HG03439 (cell line): ENCODE measurements around the gene HECTD4.
"Not testable (repeated sequence)": the region's sequence is repeated elsewhere in the genome, so short reads cannot be mapped to it uniquely, and the experiment has no call there.

Source experiments
- ATAC-seq: cut with Tn5 transposase; IDR thresholded peaks from one replicate; pipeline ENCODE4 v1.9.1; 2021; ENCODE audit warnings: mild to moderate bottlenecking, moderate library complexity; ENCODE audit not compliant: unreplicated experiment

The HECTD4 gene

DNA sequence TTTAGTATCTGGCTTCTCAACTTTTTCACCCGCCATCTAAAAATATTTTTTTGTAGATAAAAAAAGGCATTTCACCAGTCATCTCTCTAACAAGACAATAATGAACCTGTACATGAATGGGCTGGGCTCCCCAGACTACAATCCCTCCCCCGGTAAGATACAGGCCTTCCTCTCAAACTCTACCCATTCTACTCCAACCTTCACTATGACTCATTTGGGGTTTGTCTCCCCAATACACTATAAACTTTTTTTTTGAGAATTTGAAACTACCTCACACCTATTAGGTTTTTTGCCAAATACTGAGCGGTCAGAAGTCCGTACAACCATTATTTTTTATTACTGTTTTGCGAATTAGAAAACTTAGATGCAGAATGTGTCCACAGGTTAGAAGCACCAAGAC lies 26.4 kb upstream of the HECTD4 start:
- no peak for ATAC-seq

DNA sequence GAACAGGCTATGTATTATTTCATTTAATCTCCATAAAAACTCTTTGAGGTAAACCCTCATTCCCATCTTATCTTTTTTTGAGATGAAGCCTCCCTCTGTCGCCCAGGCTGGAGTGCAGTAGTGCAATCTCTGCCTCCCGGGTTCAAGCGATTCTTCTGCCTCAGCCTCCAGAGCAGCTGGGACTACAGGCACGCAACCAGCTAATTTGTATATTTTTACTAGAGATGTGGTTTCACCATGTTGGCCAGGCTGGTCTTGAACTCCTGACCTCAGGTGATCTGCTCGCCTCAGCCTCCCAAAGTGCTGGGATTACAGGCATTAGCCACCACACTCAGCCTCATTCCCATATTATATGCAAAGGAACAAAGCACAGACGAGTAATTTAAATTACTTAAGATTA lies 25.5 kb upstream of the HECTD4 start:
- not testable (repeated sequence) for ATAC-seq

DNA sequence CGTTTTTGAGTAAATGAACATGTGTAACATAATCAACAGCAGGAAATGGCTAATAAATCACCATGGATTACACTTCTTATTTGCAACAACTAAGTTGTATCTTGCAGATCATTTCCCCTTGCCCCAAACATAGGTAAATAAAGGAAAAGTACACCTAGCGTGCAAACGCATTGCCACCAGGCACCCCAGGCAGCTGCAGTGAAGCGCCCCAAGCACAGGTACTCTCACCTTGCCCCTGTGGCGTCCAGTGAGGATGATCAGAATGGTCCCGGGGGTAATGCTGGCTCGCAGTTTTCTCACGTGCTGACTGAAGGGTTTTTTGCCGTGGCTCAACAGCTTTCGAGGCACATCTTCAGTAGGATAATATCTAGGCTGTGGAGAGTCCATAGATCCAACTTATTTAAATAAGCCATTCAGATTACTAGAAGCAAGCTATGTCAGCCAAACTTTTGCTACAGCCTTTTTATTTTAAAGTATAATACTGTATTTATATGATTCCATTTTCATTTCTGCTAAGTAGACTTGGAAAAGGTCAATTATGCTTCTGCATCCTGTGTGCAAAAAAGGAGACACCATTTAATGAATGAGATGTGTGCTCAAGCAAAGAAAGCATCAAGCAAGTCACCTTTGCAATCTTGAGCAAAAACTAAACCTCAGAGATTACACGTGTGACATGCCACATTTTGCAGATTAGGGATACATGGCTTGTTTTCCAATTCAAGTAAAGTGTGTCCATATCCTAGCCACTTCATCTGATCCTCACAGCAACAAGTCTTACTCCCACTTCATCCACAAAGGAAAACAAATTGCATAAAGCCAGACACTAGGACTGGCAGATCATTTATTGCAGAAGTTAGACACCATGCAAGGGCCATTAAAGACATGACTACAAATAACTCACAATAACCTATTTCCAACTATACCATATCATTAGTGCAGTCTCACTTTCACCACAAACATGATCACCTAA lies 24.6 kb upstream of the HECTD4 start:
- no peak for ATAC-seq

DNA sequence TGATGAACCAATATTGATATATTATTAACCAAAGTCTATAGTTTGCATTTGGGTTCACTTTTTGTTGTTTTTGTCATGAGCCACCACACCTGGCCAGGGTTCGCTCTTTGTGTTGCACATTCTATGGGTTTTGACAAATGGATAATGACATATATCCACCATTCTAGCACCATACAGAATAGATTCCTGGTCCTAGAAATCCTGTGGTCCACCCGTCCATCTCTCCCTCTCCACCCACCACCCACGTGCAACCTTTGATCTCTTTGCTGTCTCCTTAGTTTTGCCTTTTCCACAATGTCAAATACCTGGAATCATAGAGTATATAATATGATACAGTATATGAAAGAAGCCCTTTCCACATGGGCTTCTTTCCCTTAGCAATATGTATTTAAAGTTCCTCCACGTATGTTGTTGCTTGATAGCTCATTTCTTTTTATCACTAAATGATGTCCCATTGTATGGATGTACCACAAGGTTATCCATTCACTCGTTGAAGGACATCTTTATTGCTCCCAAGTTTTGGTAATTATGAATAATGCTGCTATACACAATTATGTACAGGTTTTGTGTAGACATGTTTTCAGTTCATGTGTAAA lies 19.8 kb upstream of the HECTD4 start:
- ATAC-seq = no peak

DNA sequence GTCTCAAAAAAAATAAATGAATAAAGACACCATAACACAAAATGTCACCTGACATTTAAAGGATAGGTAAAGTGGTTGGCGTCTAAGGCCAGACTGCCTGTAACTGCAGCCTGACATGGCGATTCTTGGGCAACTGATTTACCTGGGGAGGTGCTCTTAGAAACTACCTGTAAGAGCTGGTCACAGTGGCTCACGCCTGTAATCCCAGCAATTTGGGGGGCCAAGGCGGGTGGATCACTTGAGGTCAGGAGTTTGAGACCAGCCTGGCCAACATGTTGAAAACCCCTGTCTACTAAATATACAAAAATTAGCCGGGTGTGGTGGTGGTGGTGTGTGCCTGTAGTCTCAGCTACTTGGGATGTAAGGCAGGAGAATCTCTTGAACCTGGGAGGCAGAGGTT lies 18.8 kb upstream of the HECTD4 start:
- no peak for ATAC-seq

DNA sequence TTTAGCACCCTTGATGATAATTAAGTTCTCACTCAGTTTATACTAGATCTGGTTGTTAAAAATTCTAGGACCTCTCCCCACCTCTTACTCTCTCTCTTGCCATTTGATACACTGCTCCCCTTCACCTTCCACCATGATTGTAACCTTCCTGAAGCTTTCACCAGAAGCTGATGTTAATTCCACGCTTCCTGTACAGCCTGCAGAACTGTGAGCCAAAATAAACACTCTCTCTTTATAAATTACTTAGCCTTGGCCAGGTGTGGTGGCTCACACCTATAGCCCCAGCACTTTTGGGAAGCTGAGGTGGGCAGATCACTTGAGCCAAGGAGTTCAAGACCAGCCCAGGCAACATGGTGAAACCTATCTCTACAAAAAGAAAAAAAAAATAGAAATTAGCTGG lies 11.1 kb upstream of the HECTD4 start:
- ATAC-seq = no peak

DNA sequence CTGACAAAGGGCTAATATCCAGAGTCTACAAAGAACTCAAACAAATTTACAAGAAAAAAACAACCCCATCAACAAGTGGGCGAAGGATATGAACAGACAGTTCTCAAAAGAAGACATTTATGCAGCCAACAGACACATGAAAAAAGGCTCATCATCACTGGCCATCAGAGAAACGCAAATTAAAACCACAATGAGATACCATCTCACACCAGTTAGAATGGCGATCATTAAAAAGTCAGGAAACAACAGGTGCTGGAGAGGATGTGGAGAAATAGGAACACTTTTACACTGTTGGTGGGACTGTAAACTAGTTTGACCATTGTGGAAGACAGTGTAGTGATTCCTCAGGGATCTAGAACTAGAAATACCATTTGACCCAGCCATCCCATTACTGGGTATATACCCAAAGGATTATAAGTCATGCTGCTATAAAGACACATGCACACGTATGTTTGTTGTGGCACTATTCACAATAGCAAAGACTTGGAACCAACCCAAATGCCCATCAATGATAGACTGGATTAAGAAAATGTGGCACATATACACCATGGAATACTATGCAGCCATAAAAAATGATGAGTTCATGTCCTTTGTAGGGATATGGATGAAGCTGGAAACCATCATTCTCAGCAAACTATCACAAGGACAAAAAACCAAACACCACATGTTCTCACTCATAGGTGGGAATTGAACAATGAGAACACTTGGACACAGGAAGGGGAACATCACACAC lies 7.9 kb upstream of the HECTD4 start:
- ATAC-seq = not testable (repeated sequence)

DNA sequence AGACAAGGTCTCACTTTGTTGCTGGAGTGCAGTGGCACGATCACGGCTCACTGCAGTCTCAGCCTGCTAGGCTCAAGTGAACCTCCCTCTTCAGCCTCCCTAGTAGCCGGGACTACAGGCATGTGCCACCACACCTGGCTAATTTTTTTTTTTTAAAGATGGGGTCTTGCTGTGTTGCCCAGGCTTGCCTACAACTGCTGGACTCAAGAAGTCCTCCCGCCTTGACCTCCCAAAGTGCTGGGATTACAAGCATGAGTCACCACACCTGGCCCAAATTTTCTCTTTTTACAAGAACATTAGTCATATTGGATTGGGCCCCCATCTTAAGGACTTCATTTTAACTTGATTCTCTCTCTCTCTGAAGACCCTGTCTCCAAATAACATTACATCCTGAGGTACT lies 7.0 kb upstream of the HECTD4 start:
- no peak for ATAC-seq

DNA sequence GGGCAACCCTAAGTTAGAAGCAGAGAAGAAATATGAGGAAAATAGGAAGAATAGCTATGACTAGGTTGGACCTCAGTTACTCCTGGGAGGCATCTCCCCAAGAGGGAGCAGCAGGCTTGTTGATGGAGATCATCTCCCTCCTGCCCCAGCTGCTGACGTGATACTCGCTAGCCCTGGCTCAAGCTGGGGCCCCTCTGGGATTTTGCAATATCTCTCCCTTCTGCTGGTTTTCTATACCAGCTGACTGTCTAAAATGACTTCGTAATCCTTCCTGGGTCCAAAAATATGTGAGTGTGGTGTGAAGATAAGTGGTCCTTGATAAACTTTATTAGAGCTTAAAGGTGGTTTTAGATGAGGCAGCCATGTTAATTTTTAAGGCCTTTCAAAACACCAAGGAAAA lies 4.5 kb upstream of the HECTD4 start:
- no peak for ATAC-seq

DNA sequence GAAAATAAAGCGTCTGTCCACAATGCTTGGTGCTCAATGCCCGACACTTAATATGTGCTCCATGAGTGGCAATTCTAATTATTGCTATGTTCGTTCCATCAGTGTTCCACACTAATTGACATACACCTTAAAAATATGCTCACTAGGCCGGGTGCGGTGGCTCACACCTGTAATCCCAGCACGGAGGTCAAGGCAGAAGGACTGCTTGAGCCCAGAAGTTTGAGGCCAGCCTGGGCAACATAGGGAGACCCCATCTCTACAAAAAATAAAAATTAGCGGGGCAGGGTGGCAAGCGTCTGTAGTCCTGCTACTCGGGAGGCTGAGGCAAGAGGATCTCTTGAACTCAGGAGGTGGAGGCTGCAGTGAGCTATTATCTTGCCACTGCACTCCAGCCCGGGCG lies 635 bp upstream of the HECTD4 start:
- no peak for ATAC-seq

DNA sequence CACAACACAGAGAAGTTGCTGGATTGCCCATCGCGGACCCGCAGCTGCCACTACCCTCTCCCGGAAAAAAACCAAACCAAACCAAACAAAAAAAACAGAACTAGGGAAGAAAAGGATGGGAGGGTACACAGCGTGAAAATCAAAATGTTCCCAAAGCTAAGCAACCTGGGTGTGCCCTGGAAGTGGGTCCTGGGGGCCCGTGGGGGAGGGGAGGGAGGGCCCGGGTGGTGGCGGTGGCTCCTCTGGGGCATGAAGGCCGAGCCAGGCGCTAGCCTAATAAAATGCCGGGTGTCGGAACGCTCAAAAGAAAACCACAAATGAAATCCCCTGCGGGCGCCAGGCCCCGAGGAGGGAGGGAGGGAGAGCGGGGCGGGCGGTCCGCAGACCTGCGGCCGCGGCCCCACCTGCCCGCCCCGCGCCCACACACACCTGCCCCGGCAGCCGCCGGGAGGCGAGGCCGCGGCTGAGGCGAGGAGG lies 787 bp downstream of the HECTD4 start:
- ATAC-seq = peak; percentile 55

DNA sequence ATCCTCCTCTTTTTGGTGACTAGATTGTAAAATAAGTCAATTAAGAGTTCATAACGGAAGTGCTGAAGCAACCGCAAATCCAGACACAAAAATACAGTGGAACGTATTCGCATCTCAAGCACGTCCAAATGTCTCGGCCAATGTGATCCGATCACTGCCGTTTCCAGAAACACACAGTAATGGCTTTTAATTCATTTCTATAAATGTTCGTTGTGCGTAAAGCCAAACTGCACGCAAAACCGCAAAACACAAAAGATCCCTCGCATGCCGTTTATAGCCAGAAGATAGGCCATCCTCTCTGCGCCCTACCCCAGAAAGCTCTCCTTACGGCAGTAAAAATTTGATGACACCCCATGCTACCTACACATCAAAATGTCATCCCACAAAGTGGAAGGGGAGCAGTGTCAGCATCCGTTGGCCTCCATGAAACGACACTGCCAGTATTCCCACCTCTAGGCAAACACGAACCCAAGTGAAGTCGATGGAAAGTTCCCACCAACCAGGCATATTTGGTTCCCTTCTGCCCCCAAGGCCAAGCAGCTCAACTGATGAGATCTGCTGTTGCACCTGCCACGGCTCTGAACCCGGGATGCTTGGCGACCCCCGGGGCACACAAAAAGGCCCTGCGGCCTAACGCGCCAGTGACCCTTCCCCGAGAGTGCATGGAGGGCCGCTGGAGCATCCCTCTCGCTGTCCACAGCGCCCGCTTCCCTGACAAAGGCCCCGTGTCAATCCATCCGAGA lies 1.4 kb downstream of the HECTD4 start:
- no peak for ATAC-seq

DNA sequence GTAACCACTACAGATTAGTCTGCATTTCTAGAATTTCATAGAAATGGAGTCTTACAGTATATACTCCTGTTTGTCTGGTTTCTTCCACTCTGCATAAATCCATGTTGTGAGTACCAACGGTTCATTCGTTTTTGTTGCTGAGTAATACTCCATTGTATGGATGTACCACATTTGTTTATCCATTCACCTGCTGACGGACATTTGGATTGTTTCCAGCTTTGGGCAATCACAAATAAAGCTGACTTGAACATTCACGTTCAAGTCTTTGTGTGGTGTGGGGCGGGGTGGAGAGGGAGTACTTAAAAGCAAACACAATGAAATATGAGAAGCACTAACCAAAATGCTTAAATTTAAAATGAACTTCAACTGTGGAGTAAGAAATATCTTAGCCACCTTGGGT lies 7.1 kb downstream of the HECTD4 start:
- ATAC-seq = no peak

DNA sequence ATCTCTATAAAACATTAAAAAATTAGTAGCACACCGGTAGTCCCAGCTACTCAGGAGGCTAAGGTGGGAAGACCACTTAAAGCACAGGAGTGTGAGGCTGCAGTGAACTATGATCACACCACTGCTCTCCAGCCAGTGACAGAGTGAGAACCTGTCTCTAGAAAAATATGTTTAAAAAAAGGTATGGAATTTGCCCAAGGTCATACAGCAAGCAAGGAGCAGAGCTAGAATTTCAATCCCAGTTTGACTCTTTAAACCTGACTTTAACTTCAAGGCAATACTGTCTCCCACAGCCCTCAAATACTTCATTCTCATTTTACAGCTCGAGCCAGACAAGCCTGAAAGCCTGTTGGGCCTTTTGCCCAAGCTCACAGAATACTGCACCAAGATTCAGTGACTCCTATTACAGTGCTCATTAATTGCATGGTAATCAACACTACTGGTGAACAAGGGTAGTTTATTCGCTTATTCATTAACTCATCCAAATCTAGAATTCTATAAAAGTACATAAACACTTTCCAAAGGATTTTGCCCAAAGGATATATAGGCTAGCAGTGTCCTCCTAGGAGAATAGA lies 8.0 kb downstream of the HECTD4 start:
- no peak for ATAC-seq

DNA sequence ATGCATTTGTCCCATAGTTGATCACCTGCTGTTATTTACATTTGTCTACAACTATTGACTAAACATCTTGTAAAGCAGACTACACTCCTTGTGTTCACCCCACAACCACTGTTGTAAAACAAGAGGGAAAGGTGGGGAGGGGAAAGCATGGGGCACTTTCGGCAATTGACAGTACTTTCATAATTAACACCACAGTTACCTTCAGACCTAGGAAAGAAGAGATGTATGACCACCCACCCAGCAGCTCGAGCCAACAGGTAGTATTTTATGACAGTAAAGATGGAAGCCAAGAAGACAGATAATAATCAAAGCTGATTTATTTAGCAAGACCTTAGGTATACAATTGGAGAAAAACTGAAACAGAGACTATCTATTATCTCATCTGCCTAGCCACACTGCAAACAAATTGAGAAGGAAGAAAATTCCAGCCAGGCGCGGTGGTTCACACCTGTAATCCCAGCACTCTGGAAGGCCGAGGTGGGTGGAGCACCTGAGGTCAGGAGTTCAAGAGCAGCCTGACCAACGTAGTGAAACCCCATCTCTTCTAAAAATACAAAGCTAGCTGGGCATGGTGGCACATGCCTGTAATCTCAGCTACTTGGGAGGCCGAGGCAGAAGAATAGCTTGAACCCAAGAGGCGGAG lies 11.2 kb downstream of the HECTD4 start:
- no peak for ATAC-seq

DNA sequence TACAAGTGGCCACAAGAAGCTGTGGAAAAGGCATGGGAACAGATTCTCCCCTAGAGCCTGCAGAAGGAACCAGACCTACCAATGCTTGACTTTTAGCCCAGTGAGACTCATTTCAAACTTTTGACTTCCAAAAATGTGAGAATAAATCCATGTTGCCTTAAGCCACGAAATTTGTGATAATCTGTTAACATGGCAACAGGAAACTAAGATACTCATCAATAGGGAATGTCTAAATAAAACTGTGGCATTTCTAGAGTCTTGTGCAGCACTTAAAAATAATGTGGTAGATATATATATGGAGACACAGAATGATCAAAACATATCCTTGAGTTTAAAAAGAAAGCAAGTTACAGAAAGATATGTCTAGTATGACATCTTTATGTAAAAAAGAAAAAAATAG lies 12.0 kb downstream of the HECTD4 start:
- no peak for ATAC-seq

DNA sequence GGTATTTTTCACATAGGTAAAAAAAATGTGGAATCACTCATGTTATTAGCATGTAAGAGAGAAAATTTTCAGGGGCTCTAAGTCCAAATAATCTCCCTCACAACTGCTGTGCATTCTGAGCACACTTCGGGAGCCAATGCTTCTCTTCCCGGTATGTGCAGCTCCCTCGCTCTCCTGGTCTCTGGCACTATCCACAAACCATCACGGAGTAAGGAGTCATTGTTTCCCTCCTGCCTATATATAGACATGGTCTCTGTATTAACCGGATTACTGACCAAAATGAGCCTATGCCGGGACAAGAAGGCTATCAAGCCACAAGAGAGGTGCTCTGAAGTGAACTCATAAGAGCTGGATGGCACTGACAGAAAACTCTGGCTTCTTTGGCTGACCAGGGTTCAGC lies 13.4 kb downstream of the HECTD4 start:
- no peak for ATAC-seq

DNA sequence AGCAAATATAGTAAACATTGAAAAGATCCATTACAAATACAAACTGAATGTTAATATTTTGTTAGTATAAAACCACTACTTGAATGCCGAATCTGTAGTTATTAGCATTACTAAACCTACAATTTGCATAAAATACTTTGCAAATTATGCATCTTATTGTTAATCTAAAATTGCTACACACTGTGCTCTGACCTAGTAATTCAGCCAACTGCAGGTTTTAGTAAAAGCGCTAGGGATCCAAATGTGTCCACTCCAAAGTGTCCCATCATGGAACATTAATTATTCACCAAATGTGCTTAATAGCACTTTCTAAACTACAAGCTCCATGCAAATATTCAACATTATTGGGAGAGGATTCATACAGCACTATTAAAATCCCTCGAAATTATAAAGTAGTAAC lies 14.3 kb downstream of the HECTD4 start:
- no peak for ATAC-seq

DNA sequence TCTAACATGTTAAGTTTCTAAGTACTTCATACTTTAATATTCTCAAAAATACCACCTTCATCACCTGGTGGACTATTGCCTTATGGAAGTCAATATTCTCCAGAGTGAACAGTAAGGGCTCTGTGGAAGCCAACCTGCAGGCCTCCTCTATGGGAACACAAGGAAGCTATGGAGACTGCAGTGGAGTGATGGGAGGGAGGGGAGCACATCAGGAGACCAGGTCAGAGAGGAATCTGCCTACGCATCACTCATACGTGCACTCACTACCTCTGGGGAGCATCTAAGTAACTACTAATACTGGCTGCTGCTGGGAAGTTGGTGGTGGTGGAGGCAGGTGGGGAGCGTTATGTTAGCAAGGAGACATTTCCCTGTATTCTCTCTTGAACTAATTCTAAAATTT lies 19.9 kb downstream of the HECTD4 start:
- no peak for ATAC-seq

DNA sequence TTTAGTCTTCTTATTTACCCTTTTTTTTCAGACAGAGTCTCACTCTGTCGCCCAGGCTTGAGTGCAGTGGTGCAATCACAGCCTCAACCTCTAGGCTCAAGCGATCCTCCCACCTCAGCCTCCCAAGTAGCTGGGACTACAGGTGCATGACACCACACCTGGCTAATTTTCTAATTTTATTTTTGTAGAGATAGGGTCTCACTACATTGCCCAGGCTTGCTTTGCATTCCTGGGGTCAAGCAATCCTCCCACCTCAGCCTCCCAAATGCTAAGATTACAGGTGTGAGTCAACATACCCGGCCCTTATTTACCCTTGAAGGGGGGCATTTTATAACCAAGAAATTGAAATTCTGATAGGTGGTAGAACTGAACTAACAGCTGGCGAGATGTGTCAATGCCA lies 21.0 kb downstream of the HECTD4 start:
- no peak for ATAC-seq
